SW480 (cell line): ENCODE measurements around the gene SPRN.
"Not testable (repeated sequence)": the region's sequence is repeated elsewhere in the genome, so short reads cannot be mapped to it uniquely, and the experiment has no call there.

Source experiments
- DNase-seq: peaks from one replicate; pipeline ENCODE4 v3.0.0-alpha.2; 2016; ENCODE audit warnings: low spot score

The SPRN gene

DNA sequence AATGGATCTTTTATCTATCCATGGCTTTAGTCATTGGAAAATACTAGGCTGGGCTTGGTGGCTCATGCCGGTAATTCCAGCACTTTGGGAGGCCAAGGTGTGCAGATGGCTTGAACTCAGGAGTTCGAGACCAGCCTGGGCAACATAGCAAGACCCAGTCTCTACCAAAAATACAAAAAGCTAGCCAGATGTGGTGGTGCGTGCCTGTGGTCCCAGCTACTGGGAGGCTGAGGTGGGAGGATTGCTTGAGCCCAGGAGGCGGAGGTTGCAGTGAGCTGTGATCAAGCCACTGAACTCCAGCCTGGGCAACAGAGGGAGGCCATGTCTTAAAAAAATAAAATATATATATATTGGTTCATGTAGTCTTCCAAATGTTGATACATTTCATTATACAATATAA is 37.5 kb downstream of the SPRN start:
- not testable (repeated sequence) for DNase-seq

DNA sequence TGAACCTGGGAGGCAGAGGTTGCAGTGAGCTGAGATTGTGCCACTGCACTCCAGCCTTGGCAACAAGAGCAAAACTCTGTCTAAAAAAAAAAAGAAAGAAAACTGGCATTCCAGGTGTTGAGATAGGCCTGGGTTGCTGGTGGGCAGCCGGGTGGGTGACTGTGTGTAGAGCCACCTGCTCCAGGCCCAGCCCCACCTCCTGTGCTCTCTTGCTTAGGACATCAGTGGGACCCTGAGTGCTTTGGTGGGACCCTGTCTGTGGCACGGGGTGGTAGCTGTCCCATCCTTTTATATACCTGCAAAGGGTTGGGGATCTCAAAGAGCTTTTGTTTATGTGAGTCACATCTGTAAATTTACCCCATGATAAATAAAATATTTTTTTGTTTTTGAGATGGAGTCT is 39.2 kb downstream of the SPRN start:
- DNase-seq = no peak

DNA sequence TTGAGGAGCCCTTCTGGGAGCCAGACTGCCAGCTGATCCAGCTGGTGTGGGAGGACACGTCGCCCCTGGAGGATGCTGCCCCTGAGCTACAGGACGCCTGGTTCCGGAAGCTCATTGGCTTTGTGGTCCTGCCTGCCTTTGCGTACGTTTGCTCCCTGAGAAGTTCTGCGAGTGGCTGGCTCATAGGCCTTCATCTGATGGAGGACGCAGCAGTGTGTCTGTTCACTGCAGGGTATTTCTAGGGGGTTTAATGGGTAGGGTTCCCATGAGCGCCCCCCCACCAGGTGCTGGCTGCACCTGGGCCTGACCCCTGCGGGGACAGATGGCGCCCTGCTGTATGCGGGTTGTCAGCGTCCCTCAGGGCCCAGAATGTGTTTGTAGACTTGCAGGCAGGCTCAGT is 40.4 kb downstream of the SPRN start:
- DNase-seq = no peak

DNA sequence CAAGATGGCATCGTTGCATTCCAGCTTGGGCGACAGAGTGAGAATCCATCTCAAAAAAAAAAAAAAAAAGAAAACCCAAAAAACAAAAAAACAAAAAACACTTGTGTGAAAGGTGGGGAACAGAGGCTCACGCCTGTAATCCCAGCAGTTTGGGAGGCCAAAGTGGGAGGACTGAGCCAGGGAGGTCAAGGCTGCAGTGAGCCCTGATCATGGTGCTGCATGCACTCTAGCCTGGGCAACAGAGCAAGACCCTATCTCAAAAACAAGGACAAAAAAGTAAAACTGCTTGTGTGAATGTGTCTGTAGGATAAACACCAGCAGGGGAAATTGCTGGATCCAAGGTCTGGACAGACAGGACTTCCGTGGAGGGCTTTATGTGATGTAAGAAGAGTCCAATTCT is 40.9 kb downstream of the SPRN start:
- no peak for DNase-seq

DNA sequence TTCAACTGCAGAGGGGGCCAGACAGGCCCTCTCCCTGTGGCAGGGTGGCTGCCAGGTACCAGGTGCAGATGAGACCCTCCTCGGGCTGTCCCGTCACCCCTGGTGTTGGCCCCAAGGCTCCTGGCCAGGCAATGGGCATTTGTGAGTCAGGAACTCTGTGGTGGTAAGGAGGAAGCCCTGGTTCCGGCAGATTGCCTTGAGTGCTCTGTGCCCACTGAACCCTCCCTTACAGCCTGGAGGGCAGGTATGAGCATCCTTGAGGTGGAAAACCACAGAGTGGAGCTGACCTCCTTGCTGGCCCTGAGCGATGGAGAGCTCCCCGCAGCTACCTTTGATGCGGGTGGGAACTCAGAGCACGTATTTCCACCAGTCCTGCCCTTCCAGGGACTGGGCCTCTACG is 43.4 kb downstream of the SPRN start:
- DNase-seq = no peak

DNA sequence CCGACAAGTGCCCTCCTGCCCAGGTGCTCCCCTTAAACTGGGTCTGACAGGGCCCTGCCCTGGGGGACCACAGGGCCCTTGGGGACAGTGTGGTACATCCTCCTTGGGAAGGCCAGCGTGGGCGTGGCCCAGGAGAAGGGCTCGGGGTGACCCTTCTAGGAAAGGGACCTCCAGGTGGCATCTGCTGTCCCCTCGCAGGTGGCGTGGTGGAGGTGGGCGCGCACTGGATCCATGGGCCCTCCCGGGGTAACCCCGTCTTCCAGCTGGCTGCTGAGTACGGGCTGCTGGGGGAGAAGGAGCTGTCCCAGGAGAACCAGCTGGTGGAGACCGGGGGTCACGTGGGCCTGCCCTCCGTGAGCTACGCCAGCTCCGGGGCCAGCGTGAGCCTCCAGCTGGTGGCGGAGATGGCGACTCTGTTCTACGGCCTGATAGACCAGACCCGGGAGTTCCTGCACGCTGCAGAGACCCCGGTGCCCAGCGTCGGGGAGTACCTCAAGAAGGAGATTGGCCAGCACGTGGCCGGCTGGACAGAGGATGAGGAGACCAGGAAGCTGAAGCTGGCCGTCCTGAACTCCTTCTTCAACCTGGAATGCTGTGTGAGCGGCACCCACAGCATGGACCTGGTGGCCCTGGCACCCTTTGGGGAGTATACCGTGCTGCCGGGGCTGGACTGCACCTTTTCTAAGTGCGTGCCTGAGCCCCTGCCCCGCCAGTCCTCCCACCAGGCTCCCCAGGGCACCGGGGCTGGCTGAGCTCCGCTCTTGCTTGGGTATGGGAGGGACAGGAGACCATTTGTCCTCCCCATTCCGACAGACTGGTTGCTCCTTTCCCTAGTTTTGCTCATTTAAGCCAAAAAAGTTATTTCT is 44.4 kb downstream of the SPRN start:
- DNase-seq = no peak

DNA sequence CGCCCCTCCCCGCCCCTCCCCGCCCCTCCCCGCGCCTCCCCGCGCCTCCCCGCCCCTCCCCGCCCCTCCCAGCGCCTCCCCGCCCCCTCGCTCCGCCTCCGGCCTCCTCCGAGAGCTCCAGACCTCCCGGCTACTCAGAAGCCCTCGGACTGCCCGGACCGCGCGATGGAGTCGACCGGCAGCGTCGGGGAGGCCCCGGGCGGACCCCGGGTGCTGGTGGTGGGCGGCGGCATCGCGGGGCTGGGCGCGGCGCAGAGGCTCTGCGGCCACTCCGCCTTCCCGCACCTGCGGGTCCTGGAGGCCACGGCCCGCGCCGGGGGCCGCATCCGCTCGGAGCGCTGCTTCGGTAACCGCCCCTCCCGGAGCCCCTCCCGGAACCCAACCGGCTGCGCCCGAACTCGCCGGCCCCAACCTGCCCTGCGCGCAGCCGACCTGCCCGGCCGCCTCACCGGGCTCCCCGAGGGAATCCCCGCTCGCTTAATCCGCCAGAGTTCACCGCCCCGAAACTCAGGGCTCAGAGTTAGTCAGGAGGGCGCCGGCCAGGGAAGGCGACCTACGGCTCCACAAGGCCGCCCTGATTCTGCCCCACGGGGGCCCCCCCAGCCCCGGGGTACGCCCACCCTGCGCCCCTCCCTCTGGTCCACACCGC is 45.1 kb downstream of the SPRN start, which contains the start of gene PAOX:
Gene PAOX (plus strand): TSS at position 111 of the 649 bp plus-strand sequence. CDS start 55 bp downstream, at position 166.
- peak; percentile 49 for DNase-seq

DNA sequence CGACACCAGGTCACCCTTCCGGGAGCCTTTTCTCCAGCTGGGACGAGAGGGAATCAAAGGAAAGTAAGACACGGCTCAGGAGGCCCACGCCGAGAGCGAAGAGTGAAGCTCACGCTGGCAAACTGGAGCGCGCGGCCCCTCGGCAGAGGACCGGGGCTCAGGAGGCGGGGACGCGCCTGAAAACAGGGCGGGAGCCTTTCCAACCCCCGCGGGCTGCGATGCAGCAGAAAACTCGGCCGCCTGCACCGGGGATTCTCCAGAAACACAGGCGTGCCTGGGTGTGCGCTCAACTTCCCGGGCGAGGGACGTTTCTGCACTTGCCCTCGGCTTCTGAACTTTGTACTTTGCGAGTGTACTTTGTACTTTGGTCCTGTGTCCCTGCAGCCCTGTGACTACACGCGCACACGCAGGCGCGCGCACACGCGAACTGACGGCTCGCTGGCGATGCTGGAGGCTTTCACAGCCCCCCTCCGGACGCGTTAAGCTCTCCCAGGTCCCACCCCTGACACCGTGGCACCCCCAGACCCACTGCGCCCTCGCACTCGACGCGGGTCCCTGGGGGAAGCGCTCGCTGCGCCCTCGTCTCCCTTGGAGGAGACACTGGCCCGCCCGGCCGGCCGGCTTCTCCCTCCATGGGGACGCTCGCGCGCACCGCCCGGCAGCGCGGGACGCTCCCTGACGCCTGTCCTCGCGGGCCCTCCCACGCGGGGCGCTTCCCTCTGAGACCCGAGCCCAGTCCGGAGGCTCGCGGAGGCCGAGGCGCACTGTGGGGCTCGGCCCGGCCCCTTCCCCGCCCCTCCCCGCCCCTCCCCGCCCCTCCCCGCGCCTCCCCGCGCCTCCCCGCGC is 46.0 kb downstream of the SPRN start:
- peak; percentile 48 for DNase-seq

DNA sequence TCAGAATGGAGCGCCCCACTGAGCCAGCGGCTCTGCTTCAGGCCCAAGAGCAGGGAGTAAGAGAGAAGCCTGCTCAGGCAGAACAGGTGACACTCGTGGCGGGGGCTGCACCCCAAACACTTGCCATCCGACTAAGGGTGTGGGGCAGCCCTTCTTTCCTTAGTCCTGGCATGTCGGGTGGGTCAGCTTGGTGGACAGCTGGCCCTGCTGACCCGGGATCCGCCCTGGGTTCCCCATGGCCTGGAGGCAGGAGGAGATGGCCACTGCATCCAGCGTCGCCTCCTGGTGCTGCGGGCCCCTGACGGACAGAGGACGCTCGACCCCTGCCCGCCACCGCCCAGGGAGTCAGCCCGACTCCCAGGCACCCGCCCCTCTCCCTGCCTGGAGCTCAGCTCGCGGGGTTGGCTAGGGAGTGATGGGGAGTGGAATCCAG is 46.6 kb downstream of the SPRN start:
- no peak for DNase-seq

DNA sequence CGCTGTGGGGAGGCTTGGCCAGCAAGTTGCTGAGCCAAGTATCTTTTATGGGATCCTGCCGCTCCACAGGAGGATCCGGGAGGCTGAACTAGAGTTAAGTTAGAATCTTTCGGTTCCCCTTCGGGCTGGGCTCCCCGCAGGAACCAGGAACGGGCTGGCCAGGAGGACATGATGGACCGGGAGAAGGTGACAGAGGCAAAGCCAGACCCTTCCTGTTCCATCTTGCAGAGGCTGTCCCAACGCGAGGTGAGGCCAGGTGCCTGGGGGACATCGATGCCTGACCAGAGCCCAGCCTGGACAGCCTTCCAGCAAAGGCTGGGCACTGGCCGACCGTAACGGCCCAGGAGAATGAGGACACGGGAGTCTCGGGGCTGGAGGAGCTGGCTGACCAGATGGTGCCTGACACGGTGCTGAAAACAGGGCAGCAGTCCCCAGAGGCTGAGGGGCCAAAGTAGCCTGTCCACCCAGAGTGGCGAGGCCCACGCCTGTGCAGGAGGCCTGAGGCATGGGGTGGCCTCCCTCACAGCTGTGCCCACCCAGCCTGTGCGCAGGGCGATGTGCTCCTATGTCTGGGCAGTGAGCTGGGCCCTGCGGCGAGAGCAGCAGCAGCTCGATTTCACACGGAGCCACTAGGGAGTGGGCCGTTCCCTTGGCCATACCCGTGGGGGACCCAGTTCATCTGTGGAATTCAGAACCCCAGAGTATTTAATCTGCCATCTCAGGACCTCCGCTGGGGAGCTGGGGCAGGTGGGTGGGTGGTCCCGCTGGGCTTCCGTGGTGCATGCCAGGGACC is 47.2 kb downstream of the SPRN start:
- no peak for DNase-seq

DNA sequence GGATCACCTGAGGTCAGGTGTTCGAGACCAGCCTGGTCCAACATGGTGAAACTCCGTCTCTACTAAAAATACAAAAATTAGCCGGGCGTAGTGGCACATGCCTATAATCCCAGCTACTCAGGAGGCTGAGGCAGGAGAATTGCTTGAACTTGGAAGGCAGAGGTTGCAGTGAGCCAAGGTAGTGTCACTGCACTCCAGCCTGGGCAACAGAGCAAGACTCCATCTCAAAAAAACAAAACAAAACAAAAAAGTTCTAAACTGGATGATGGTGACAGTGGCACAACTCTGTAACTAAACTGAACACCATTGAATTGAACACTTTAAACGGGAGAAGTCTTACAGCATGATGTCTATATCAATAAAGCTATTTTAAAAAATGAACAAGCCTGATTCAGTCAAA is 48.2 kb downstream of the SPRN start:
- DNase-seq = not testable (repeated sequence)

DNA sequence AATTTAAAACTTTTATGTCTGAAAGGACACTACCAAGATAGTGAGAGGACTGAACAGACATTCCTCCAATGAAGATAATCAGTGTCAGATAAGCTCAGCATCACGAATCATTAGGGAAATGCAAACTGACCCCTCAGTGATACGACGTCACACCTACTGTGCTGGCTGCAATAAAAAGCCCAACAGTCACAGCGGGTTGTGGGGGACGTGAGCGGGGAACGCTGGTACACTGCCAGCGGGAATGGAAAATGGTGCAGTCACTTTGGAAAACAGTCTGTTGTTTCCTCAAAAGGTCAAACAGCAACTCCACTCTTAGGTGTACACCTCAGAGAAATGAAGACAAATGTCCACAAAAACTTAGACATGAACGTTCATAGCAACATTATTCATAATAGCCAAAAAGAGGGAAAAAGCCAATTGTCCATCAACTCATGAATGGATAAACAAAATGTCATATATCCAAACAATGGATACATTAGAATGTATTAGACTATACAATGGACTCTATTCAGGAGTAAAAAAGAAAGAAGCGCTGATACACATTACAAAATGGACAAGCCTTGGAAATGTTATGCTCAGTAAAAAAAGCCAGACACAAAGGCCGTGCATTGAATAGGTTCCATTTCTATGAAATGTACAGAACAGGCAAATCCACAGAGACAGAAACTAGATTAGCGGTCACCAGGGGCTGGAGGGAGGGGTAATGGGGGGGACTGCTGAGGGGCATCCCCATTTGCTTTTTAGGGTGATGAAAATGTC is 48.9 kb downstream of the SPRN start:
- DNase-seq = no peak

DNA sequence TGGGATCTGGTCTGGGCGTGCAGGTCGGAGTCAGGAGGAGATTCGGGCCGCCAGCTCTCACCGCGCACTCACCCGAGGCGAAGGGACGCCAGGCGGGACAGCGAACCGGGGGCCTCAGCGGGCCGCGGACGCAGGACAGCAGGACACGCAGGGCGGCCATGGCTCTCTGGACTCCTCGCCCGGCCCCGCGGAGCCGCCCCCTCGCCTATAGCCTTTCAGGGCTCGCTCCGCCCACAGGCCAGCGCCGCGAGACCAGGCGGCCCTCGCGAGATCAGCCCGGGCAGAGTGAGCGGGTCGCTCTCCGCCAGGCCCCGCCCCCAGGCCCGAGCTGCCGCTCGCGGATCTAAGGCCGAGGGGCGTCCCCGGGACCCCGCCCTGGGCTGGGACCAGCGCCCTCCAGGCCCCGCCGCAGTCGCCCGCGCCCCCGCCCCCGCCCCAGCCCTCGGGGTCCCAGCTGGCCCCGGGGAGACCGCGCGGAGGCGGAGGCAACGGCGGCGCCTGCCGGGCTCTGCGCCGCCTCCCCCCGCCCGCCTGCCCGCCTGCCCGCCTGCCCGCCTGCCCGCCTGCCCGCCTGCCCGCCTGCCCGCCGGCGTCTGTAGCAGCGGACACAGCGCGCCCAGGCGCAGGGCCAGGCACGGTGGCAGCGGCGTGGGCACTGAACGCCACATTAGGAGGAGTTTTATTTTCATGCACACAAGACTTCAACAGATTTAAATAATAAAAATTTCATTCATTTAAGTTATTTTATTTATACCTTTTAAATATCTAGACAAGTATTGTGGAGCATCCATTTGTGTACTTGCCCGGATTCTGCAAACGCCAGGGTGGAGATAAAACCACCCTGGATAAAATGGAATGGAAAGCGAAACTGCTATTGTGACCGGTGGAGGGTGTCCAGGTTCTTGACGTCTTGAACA is 51.0 kb downstream of the SPRN start, which contains the start of gene ECHS1:
Gene ECHS1 (minus strand): TSS at position 181 of the 917 bp plus-strand sequence. CDS start 21 bp downstream, at position 160.
- peak; percentile 84 for DNase-seq

DNA sequence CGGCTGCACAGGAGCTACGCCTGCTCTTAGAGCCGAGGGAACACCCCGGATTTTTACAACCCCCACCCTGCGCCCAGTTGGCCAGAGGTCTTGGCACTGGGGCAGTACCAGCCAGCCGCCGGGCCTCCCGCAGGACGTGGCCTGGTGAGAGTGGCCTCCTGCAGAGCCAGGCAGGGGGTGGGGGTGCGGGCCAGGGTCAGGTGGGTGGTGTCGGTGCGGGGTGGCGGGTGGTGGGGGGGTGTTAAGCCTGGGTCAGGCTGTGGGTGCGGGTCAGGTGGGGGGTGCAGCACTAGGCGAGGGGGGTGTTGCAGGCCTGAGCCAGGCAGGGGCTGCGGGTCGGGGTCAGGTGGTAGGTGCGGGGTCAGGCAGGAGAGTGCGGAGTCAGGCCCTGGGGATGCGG is 51.9 kb downstream of the SPRN start:
- DNase-seq = no peak
